CMK (cell line): ENCODE measurements around the gene CNOT1.
A peak's percentile ranks its signal among the peaks of the same experiment; 100 is the strongest.
"Not testable (repeated sequence)": the region's sequence is repeated elsewhere in the genome, so short reads cannot be mapped to it uniquely, and the experiment has no call there.

Experiments
- DNase-seq: peaks from one replicate; pipeline ENCODE4 v3.0.0-alpha.2; 2010; ENCODE audit warnings: low read depth

The CNOT1 gene

GRCh38 chr16:58629733-58630640, at the start of gene CNOT1:
CNOT1 (minus strand) TSS chr16:58629826; CDS start chr16:58599337, 30,489 bp downstream.
- DNase-seq = peak; percentile 91

- no peak for DNase-seq
Observed at GRCh38 chr16:58678716-58679115, 49.1 kb upstream of the CNOT1 start.

GRCh38 chr16:58678269-58678668, 48.6 kb upstream of the CNOT1 start:
- no peak for DNase-seq

GRCh38 chr16:58670946-58671583, 41.4 kb upstream of the CNOT1 start:
- DNase-seq = no peak

- no peak for DNase-seq
Observed at GRCh38 chr16:58670177-58670576, 40.6 kb upstream of the CNOT1 start.

GRCh38 chr16:58665200-58665599, 35.6 kb upstream of the CNOT1 start:
- DNase-seq = no peak

GRCh38 chr16:58661199-58661830, 31.7 kb upstream of the CNOT1 start:
- no peak for DNase-seq

- not testable (repeated sequence) for DNase-seq
Observed at GRCh38 chr16:58659911-58660310, 30.3 kb upstream of the CNOT1 start.

- DNase-seq = no peak
Observed at GRCh38 chr16:58658796-58659211, 29.2 kb upstream of the CNOT1 start.

GRCh38 chr16:58656899-58657298, 27.3 kb upstream of the CNOT1 start:
- no peak for DNase-seq

- DNase-seq = no peak
Observed at GRCh38 chr16:58655215-58655596, 25.6 kb upstream of the CNOT1 start.

GRCh38 chr16:58654560-58655214, 25.1 kb upstream of the CNOT1 start:
- no peak for DNase-seq

- no peak for DNase-seq
Observed at GRCh38 chr16:58652741-58653140, 23.1 kb upstream of the CNOT1 start.

- DNase-seq = no peak
Observed at GRCh38 chr16:58651965-58652348, 22.3 kb upstream of the CNOT1 start.

- DNase-seq = no peak
Observed at GRCh38 chr16:58649707-58650106, 20.1 kb upstream of the CNOT1 start.

- no peak for DNase-seq
Observed at GRCh38 chr16:58647107-58647506, 17.5 kb upstream of the CNOT1 start.

- DNase-seq = no peak
Observed at GRCh38 chr16:58644765-58645487, 15.3 kb upstream of the CNOT1 start.

- DNase-seq = no peak
Observed at GRCh38 chr16:58644108-58644507, 14.5 kb upstream of the CNOT1 start.

- no peak for DNase-seq
Observed at GRCh38 chr16:58640949-58641348, 11.3 kb upstream of the CNOT1 start.

- no peak for DNase-seq
Observed at GRCh38 chr16:58639836-58640235, 10.2 kb upstream of the CNOT1 start.

GRCh38 chr16:58639230-58639629, 9.6 kb upstream of the CNOT1 start:
- no peak for DNase-seq
